Progenitor cell of endocrine pancreas (in vitro differentiated cells): Measurements from ENCODE around the gene MED9. TPM values are rescaled to one million over a fixed set of nuclear protein-coding genes. Genes with fewer than 3 reads are reported as not detected.
A peak's percentile ranks its signal among the peaks of the same experiment; 100 is the strongest.

Source experiments
- DNase-seq: peaks from one replicate; pipeline ENCODE4 v3.0.0; 2021; ENCODE audit warnings: low spot score; ENCODE audit not compliant: unreplicated experiment
- H3K27ac Mint-ChIP-seq: 2 replicates; pipeline ENCODE4 v1.8.0; 2021; ENCODE audit warnings: mild to moderate bottlenecking, moderate library complexity, mixed read lengths
- H3K27me3 Mint-ChIP-seq: 2 replicates; pipeline ENCODE4 v1.8.0; 2021; ENCODE audit warnings: mixed read lengths
- H3K36me3 Mint-ChIP-seq: 2 replicates; pipeline ENCODE4 v1.8.0; 2022; ENCODE audit warnings: mixed read lengths; ENCODE audit not compliant: insufficient read depth
- H3K4me1 Mint-ChIP-seq: 2 replicates; pipeline ENCODE4 v1.8.0; 2021; ENCODE audit warnings: low read depth, mixed read lengths
- H3K4me3 Mint-ChIP-seq: 2 replicates; pipeline ENCODE4 v1.8.0; 2021; ENCODE audit warnings: low read depth, mild to moderate bottlenecking, moderate library complexity, mixed read lengths
- H3K9me3 Mint-ChIP-seq: 2 replicates; pipeline ENCODE4 v1.8.0; 2021; ENCODE audit warnings: low read depth, mixed read lengths
- CTCF ChIP-seq: fragments of 200-600 bp; sonication (generic); IDR thresholded peaks from one replicate; pipeline ENCODE4 v1.5.0; 2021; ENCODE audit warnings: antibody characterized with exemption, mild to moderate bottlenecking; ENCODE audit not compliant: unreplicated experiment
- total RNA-seq: library from RNA; stranded (reverse); gene quantifications from 2 replicates; pipeline ENCODE4 v1.2.1, GENCODE V29; 2021

Gene MED9
- total RNA-seq, 1 donor from 2014 or later = 17.0 TPM

GRCh38 chr17:17493986-17494466, 17.2 kb downstream of the MED9 start:
- Mint-ChIP-seq H3K4me1 (peaks cover 5% of the 10 kb centered on the region), H3K4me3 (no peak overlapping the region), H3K27me3 (peaks cover 26% of the 10 kb centered on the region), H3K36me3 (peaks cover 12% of the 10 kb centered on the region), H3K9me3 (no peaks in the 10 kb centered on the region), H3K27ac (no peak overlapping the region)
- TF ChIP-seq CTCF = no peak
- DNase-seq = no peak

GRCh38 chr17:17494499-17494869, 17.7 kb downstream of the MED9 start:
- H3K27ac Mint-ChIP-seq = no peak overlapping the region
- peaks cover 5% of the 10 kb centered on the region for H3K4me1 Mint-ChIP-seq
- TF ChIP-seq CTCF = no peak
- DNase-seq = no peak
- no peaks in the 10 kb centered on the region for H3K9me3 Mint-ChIP-seq
- H3K4me3 Mint-ChIP-seq = peak overlapping the region; percentile 71
- H3K36me3 Mint-ChIP-seq = peaks cover 12% of the 10 kb centered on the region
- peaks cover 28% of the 10 kb centered on the region for H3K27me3 Mint-ChIP-seq

GRCh38 chr17:17494870-17495535, 18.2 kb downstream of the MED9 start:
- Mint-ChIP-seq H3K36me3 (peaks cover 12% of the 10 kb centered on the region), H3K27ac (peak overlapping the region; percentile 39), H3K4me1 (peaks cover 5% of the 10 kb centered on the region), H3K9me3 (no peaks in the 10 kb centered on the region), H3K4me3 (peak overlapping the region; percentile 71), H3K27me3 (peaks cover 28% of the 10 kb centered on the region)
- no peak for TF ChIP-seq CTCF
- peak; percentile 39 for DNase-seq

GRCh38 chr17:17495536-17496188, 18.9 kb downstream of the MED9 start:
- Mint-ChIP-seq H3K36me3 (peaks cover 10% of the 10 kb centered on the region), H3K27ac (peak overlapping the region; percentile 39), H3K9me3 (no peaks in the 10 kb centered on the region), H3K4me3 (peak overlapping the region; percentile 71), H3K27me3 (peaks cover 28% of the 10 kb centered on the region), H3K4me1 (peaks cover 5% of the 10 kb centered on the region)
- no peak for DNase-seq
- TF ChIP-seq CTCF = no peak

- Mint-ChIP-seq H3K27me3 (peaks cover 32% of the 10 kb centered on the region), H3K9me3 (no peaks in the 10 kb centered on the region), H3K36me3 (peaks cover 10% of the 10 kb centered on the region), H3K27ac (peak within 1 kb of the TSS; percentile 39), H3K4me1 (peaks cover 5% of the 10 kb centered on the region), H3K4me3 (peak within 1 kb of the TSS; percentile 71)
- peak; percentile 99 for TF ChIP-seq CTCF
- DNase-seq = peak; percentile 79
Measured at GRCh38 chr17:17496189-17497064, 19.6 kb downstream of the MED9 start, which contains the start of gene RASD1. RASD1 (minus strand) TSS chr17:17496395; CDS start chr17:17496181, 214 bp downstream.
